Activated CD4-positive, alpha-beta memory T cell treated with anti-CD3 and anti-CD28 coated beads, Interleukin-2, amount 10 ng/mL, durations not matched to agents 7 days and 5 days (primary cell): ENCODE results near the gene TVP23B. TPM values are rescaled to one million over a fixed set of nuclear protein-coding genes. Genes with fewer than 3 reads are reported as not detected.
A peak's percentile ranks its signal among the peaks of the same experiment; 100 is the strongest.
"Not testable (repeated sequence)": the region's sequence is repeated elsewhere in the genome, so short reads cannot be mapped to it uniquely, and the experiment has no call there.

Experiments used
- CTCF ChIA-PET: fragments of 350-600 bp; sonication (Branson Sonifier 250); formaldehyde crosslinking; loops from one replicate; lab custom pipeline; 2021; ENCODE audit warnings: antibody characterized with exemption, inconsistent platforms; lab: Charles Lee
- POLR2A ChIA-PET: fragments of 350-600 bp; sonication (Branson Sonifier 250); formaldehyde crosslinking; loops from one replicate; lab custom pipeline; 2021; ENCODE audit warnings: antibody characterized with exemption; lab: Charles Lee
- DNase-seq: peaks from one replicate; pipeline ENCODE4 v3.0.0-alpha.2; 2020
- H3K27ac Mint-ChIP-seq: one replicate; pipeline ENCODE4 v1.8.0; 2021; ENCODE audit warnings: mild to moderate bottlenecking, mixed read lengths
- H3K27me3 Mint-ChIP-seq: one replicate; pipeline ENCODE4 v1.8.0; 2021; ENCODE audit warnings: mixed read lengths
- H3K36me3 Mint-ChIP-seq: one replicate; pipeline ENCODE4 v1.8.0; 2021; ENCODE audit warnings: low read depth, mixed read lengths
- H3K4me1 Mint-ChIP-seq: one replicate; pipeline ENCODE4 v1.8.0; 2021; ENCODE audit warnings: mixed read lengths
- H3K4me3 Mint-ChIP-seq: one replicate; pipeline ENCODE4 v1.8.0; 2021; ENCODE audit warnings: mild to moderate bottlenecking, mixed read lengths
- H3K9me3 Mint-ChIP-seq: one replicate; pipeline ENCODE4 v1.8.0; 2021; ENCODE audit warnings: mixed read lengths
- total RNA-seq, 2 experiments: library from RNA; stranded (reverse); gene quantifications; one replicate each; pipeline ENCODE4 v1.2.3, GENCODE V29; 2021

Gene TVP23B
- total RNA-seq, 2 experiments from 2014 or later = 25.5 to 27.4 TPM

DNA sequence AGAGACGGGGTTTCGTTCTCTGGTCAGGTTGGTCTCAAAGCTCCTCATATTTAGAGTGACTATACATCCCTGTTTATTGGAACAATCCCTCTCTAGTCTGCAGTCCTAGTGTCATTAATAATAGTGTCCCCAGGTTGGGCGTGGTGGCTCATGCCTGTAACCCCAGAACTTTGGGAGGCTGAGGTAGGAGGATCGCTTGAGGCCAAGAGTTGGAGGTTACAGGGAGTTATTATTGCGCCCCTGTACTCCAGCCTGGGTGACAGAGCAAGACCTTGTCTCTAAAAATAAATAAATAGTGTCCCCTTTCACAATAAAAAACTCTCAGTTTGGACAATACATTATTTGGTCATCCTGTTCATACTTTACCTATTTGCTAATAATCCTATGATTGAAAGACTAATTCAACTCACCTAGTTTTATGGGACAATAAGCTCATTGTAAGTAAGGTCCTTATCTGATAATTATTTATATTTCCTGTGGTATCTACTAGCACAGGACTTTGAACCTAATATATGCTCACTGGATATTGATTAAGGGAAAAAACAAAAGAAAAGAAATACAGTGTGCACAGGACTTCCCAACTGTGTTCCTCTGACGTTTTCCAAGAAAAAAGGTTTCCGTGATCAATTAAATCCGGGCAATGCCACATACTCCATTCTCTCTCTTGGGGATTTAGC, 23.5 kb upstream of the TVP23B start:
- DNase-seq, H3K27ac Mint-ChIP-seq, H3K4me1 Mint-ChIP-seq, H3K4me3 Mint-ChIP-seq, CTCF ChIA-PET, H3K27me3 Mint-ChIP-seq, H3K36me3 Mint-ChIP-seq, POLR2A ChIA-PET, H3K9me3 Mint-ChIP-seq: not testable (repeated sequence)

GRCh38 chr17:18758344-18758743, 22.6 kb upstream of the TVP23B start:
- CTCF ChIA-PET, POLR2A ChIA-PET, H3K9me3 Mint-ChIP-seq: not testable (repeated sequence)

GRCh38 chr17:18760221-18760620, 20.8 kb upstream of the TVP23B start:
- H3K27ac Mint-ChIP-seq, H3K4me1 Mint-ChIP-seq, H3K36me3 Mint-ChIP-seq, H3K27me3 Mint-ChIP-seq, H3K4me3 Mint-ChIP-seq, POLR2A ChIA-PET, DNase-seq, H3K9me3 Mint-ChIP-seq, CTCF ChIA-PET: not testable (repeated sequence)

More at GRCh38 chr17:18758344-18758743, 22.6 kb upstream of the TVP23B start:
- H3K4me3 Mint-ChIP-seq, H3K4me1 Mint-ChIP-seq, H3K27ac Mint-ChIP-seq, DNase-seq, H3K27me3 Mint-ChIP-seq, H3K36me3 Mint-ChIP-seq: not testable (repeated sequence)

DNA sequence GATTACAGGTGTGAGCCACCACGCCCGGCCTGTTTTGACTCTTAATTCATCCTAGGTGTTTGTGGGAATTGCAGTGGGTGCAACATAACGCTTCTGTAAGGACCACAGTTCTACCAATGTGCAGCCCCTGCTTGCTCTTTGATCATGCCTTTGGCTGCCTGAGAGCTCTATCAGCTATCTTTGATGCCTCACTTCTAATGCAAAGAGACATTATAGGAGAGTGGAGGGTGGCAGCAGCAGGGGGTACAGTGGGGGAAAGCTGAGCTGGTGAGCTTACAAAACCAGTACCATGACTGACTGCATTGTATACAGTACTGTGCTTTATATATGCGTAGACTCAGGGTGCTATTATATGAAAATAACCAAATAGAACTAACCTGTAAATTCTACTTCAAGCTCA, 10.4 kb upstream of the TVP23B start:
- H3K36me3 Mint-ChIP-seq, H3K4me1 Mint-ChIP-seq, H3K27ac Mint-ChIP-seq, POLR2A ChIA-PET, CTCF ChIA-PET, DNase-seq, H3K9me3 Mint-ChIP-seq, H3K4me3 Mint-ChIP-seq: not testable (repeated sequence)
- H3K27me3 Mint-ChIP-seq = peaks cover 13% of the 10 kb centered on the region

GRCh38 chr17:18771066-18771465, 9.9 kb upstream of the TVP23B start:
- H3K27ac Mint-ChIP-seq = not testable (repeated sequence)

DNA sequence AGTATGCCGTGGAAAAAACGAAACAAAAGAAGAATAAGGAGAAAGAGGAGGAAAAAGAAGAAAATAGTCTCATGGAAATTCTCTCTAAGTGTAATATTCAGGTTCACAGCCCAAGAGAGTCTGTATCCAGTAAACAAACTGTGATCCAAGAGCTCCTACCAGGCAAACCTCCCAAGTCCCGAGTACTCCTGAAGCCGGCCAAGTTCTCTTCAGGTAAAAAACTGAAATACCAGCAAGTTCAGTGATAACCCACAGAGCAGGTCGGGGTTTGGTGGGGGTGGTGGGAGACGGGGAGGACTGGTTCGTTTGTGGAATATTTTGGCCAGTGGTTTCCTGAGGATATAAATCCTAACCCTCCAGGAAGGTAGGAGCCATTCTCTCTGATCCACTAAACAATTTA, 8.5 kb upstream of the TVP23B start:
- DNase-seq = no peak
- H3K4me3 Mint-ChIP-seq = no peak overlapping the region
- H3K36me3 Mint-ChIP-seq = no peaks in the 10 kb centered on the region
- no peak overlapping the region for H3K27ac Mint-ChIP-seq
- CTCF ChIA-PET = no interaction called here
- H3K4me1 Mint-ChIP-seq = no peaks in the 10 kb centered on the region
- POLR2A ChIA-PET = no interaction called here
- H3K27me3 Mint-ChIP-seq = peaks cover 13% of the 10 kb centered on the region
- H3K9me3 Mint-ChIP-seq = no peaks in the 10 kb centered on the region

More at GRCh38 chr17:18771066-18771465, 9.9 kb upstream of the TVP23B start:
- POLR2A ChIA-PET, H3K9me3 Mint-ChIP-seq, CTCF ChIA-PET, DNase-seq, H3K4me1 Mint-ChIP-seq, H3K4me3 Mint-ChIP-seq, H3K36me3 Mint-ChIP-seq: not testable (repeated sequence)
- H3K27me3 Mint-ChIP-seq = peaks cover 13% of the 10 kb centered on the region

DNA sequence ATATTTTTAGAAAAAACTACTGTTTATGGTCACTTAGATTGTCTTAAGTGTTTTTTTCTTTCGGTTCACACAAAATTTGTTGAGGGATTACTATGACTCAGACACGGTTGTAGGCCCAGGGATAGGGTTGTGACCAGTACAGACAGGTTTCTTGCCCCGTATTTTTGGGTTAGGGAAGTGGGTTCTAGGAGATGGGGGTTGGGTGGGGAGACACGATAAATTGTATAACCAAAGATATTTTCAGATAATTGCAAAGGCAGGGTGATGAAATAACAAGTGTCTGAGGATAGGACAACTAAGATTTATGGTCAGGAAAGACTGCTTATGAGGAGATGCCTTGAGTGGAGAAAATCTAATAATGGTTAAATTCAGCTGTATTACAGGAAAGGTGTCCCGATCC, 822 bp downstream of the TVP23B start:
- Mint-ChIP-seq H3K27ac (peak overlapping the region; percentile 73), H3K4me1 (peaks cover 24% of the 10 kb centered on the region), H3K4me3 (peak overlapping the region; percentile 73), H3K36me3 (peaks cover 13% of the 10 kb centered on the region)
- H3K27me3 Mint-ChIP-seq, POLR2A ChIA-PET, DNase-seq, H3K9me3 Mint-ChIP-seq, CTCF ChIA-PET: not testable (repeated sequence)

- H3K27ac Mint-ChIP-seq, H3K9me3 Mint-ChIP-seq, H3K4me3 Mint-ChIP-seq, POLR2A ChIA-PET, CTCF ChIA-PET, DNase-seq, H3K27me3 Mint-ChIP-seq: not testable (repeated sequence)
- peaks cover 23% of the 10 kb centered on the region for H3K36me3 Mint-ChIP-seq
- peaks cover 29% of the 10 kb centered on the region for H3K4me1 Mint-ChIP-seq
These were observed 5.0 kb downstream of the TVP23B start for GRCh38 chr17:18785933-18786332.

DNA sequence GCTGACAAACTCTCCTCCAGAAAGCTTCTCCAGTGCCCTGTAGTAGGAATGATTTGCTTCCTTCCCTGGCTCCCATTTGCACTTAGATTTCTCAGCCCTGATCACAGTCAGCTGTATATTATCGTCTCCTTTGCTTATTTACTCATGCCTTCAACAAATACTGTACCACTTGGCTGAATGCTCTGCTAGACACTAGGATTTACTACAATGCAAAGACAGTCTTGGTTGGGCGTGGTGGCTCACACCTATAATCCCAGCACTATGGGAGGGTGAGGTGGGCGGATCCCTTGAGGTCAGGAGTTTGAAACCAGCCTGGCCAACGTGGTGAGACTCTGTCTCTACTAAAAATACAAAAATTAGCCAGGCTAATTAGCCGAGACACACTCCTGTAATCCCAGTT, 5.9 kb downstream of the TVP23B start:
- CTCF ChIA-PET, H3K4me3 Mint-ChIP-seq, H3K27ac Mint-ChIP-seq, POLR2A ChIA-PET, DNase-seq, H3K27me3 Mint-ChIP-seq, H3K9me3 Mint-ChIP-seq: not testable (repeated sequence)
- H3K4me1 Mint-ChIP-seq = peaks cover 27% of the 10 kb centered on the region
- peaks cover 26% of the 10 kb centered on the region for H3K36me3 Mint-ChIP-seq

- not testable (repeated sequence) for H3K9me3 Mint-ChIP-seq
These were observed 10.4 kb downstream of the TVP23B start for GRCh38 chr17:18791402-18791801.

GRCh38 chr17:18794841-18795240, 13.9 kb downstream of the TVP23B start:
- H3K27me3 Mint-ChIP-seq, POLR2A ChIA-PET, CTCF ChIA-PET, H3K9me3 Mint-ChIP-seq, H3K27ac Mint-ChIP-seq, DNase-seq, H3K4me1 Mint-ChIP-seq, H3K4me3 Mint-ChIP-seq: not testable (repeated sequence)
- peaks cover 28% of the 10 kb centered on the region for H3K36me3 Mint-ChIP-seq

More at GRCh38 chr17:18791402-18791801, 10.4 kb downstream of the TVP23B start:
- DNase-seq, H3K4me3 Mint-ChIP-seq, POLR2A ChIA-PET, H3K27ac Mint-ChIP-seq, H3K27me3 Mint-ChIP-seq, CTCF ChIA-PET: not testable (repeated sequence)
- peaks cover 14% of the 10 kb centered on the region for H3K4me1 Mint-ChIP-seq
- H3K36me3 Mint-ChIP-seq = peaks cover 23% of the 10 kb centered on the region

GRCh38 chr17:18796887-18797286, 15.9 kb downstream of the TVP23B start:
- CTCF ChIA-PET, POLR2A ChIA-PET, DNase-seq, H3K9me3 Mint-ChIP-seq, H3K4me1 Mint-ChIP-seq, H3K4me3 Mint-ChIP-seq, H3K27ac Mint-ChIP-seq, H3K27me3 Mint-ChIP-seq: not testable (repeated sequence)
- H3K36me3 Mint-ChIP-seq = peaks cover 35% of the 10 kb centered on the region

DNA sequence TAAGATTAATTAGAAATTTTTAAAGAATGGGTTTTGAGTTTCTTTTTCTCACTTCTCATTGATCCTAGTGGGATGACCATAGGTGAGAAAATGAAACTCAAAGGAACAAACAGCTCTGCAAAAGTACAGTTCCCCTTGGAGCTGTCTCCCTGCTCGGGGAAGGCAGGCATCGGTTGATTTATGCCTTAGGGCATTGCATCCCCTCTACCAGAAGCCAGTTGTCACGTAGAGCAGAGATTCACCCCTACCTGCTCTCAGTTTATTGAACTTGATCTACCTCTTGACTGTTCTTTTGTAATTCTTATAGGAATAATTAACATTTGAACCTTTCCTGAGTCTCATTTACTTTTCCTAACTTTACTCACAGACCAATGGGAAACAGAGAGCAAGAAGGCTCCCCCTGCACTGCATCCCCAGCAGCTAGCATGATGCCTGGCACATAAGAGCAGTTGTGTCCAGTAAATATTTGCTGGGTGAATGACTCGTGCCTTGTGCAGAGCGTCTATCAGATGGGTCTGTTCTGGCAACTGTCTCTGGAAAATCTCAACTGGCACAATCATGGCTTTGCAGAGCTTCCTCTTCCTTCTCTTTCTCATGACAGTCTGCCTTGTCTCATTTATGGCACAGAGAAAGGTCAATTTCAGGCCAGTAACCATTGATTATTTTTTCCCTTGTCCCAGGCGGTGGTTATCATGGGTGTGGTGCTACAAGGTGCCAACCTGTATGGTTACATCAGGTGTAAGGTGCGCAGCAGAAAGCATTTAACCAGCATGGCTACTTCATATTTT, 22.7 kb downstream of the TVP23B start:
- H3K9me3 Mint-ChIP-seq, DNase-seq, CTCF ChIA-PET, POLR2A ChIA-PET, H3K27me3 Mint-ChIP-seq, H3K4me1 Mint-ChIP-seq, H3K4me3 Mint-ChIP-seq, H3K27ac Mint-ChIP-seq: not testable (repeated sequence)
- peaks cover 30% of the 10 kb centered on the region for H3K36me3 Mint-ChIP-seq

- H3K27me3 Mint-ChIP-seq = peaks cover 11% of the 10 kb centered on the region
- H3K4me1 Mint-ChIP-seq, H3K9me3 Mint-ChIP-seq: not testable (repeated sequence)
These were observed 34.9 kb downstream of the TVP23B start for GRCh38 chr17:18815924-18816323.

More at GRCh38 chr17:18815924-18816323, 34.9 kb downstream of the TVP23B start:
- DNase-seq, H3K36me3 Mint-ChIP-seq, H3K4me3 Mint-ChIP-seq, CTCF ChIA-PET, POLR2A ChIA-PET, H3K27ac Mint-ChIP-seq: not testable (repeated sequence)
